Hepatic stellate cell (primary cell): ENCODE data around the gene SUSD6.
"Not testable (repeated sequence)": the region's sequence is repeated elsewhere in the genome, so short reads cannot be mapped to it uniquely, and the experiment has no call there.

Experiments
- DNase-seq: peaks from one replicate; pipeline ENCODE4 v3.0.0; 2011; ENCODE audit warnings: low spot score

Gene SUSD6

DNA sequence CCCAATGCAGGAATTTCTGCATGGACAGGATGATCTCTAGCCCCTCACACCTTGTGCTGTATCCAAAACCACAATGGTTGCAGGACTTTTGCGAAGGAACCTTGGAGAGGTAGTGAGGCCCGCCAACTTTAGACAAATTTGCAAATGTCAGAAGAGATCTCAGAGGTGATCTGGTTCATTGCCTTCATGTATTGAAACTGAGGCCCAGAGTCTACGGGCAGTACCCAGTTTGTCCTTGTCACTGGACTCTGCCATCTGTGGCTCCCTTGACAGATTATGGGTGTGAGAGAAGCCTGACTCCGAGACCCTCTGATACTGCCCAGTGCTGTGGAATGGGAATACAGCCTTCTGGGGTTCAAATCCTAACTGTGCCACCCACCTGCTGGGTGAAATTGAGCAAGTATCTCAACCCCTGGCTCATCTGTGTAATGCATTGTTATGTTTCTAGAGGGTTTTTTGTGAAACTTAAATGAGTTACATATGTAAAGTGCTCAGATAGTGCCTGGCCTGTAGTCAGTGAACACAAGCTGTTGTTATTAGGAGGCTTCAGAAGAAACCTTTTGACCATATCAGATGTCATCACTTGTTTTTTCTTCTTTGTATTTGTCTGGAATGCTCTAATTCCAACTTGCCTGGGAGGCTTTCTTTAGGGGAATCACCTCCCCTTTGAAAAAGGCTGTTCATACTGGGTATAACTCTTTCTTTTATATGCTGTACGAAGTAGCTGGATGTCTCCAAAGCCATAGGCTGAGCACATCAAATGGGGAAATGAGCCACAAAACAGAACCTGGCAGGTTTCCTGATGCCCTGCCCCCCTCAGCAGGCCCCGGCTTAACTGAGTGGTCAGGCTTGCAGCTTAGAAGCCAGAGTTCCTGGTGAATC is 84.2 kb downstream of the SUSD6 start:
- no peak for DNase-seq

DNA sequence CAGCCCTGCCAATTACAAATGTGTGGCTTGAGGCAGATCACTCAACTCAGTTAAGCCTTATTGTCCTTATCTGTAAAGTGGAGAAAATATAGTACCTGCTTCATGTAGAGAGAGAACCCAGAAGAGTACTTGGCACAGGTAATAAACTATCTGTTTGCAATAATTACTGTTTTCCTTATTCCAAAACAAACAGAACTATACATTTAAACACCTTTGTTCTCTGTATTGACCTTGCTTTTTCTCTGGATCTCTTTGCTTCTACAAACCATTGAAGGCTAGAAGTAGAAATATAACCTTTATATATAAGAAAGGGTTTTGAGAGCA is 84.8 kb downstream of the SUSD6 start:
- no peak for DNase-seq

DNA sequence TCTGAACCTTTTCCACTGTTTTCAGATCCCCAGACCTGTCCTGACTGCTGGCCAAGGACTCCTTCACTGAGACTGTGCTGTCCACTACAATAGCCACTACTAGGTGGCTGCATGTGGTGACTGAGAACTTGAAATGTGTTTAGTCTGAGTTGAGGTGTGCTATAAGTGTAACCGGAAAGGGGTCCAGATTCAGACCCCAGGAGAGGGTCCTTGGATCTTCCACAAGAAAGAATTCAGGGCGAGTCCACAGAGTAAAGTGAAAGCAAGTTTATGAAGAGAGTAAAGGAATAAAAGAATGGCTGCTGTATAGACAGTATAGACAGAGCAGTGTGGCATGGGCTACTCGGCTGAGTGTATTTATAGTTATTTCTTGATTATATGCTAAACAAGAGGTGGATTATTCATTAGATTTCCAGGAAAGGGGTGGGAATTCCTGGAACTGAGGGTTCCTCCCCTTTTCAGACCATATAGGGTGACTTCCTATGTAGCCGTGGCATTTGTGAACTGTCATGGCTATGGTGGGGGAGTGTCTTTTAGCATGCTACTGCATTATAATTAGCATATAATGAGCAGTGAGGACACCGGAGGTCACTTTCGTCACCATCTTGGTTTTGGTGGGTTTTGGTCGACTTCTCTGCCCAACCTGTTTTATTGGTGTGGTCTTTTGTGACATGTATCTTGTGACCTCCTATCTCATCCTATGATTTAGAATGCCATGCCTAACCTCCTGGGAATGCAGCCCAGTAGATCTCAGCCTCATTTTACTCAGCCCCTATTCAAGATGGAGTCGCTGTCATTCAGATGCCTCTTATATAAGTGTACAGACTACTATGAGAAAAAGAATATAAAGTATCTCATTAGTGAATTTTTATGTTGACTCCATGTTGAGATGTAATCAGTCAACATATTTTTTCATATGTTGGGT is 85.5 kb downstream of the SUSD6 start:
- no peak for DNase-seq

DNA sequence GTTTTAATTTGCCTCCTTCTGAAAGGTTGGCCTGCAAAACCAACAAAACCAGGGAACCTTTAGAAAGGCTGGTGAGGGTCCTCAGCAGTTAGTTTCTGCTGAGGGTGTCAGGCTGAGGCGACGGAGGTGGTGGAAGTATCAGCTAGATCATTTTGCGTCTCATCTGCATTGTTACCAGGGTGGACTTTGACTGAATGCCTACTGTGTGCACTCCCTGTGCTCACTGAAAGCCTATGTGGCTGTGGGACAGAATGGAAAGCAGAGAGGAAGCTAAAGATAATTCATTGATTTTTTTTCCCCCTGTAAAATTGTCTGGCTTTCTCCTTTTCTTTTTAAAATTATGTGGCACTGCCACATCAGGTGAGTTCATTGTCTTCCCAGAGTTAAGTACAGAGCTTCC is 87.2 kb downstream of the SUSD6 start:
- DNase-seq: no peak

DNA sequence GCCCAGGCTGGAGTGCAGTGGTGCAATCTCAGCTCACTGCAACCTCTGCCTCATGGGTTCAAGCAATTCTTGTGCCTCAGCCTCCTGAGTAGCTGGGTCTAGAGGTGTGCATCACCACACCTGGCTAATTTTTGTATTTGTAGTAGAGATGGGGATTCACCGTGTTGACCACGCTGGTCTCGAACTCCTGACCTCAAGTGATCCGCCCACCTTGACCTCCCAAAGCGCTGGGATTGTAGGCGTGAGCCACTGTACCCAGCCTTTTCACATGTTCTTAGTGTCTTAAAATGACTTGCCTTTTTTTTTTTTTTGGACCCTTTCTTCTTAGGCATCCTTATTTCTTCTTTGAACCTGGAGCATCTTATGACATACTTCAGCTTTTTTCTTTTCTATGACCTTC is 87.8 kb downstream of the SUSD6 start:
- DNase-seq: not testable (repeated sequence)

DNA sequence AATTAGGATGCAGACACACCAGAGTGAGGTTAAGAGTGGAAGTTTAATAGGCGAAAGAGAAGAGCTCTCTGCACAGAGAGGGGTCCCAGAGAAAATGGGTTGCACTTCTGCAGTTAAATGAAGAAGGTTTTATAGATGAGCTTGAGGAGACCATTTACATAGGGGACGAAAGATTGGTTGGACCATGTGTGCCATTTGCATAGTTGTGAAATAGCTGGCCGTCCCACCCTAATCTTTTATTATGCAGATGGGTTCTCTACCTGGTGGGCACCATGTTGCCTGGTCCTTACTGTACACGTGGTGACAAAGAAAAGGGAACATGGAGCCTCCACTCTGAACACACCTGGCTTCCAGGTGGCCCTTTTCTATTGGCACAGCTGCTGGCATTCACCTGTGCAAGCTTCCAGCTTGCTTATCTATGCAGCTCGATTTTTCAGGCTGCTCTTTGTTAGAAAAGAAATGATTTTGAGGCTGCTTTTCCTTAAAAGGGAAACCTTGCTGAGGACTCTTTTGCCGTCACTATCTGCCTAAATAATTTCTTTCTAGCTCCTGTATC is 88.4 kb downstream of the SUSD6 start:
- DNase-seq: no peak

DNA sequence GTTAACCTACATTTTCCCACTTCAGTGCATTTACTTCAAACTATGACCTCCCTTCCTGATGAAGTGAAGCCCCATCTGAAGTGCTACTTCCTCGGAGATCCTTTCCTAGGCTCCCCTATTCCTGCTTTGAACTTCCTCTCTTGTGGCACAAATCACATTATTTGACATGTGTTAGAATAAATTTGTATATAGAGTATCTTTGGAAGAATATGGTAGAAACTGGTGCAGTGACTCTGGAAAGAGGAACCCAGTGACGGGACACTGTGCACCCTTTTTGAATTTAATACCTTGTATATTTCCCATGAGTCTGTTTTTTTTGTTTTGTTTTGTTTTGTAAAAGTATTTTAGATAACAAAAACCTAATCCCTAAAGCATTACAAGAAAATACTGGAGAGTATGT is 89.2 kb downstream of the SUSD6 start:
- DNase-seq: no peak

DNA sequence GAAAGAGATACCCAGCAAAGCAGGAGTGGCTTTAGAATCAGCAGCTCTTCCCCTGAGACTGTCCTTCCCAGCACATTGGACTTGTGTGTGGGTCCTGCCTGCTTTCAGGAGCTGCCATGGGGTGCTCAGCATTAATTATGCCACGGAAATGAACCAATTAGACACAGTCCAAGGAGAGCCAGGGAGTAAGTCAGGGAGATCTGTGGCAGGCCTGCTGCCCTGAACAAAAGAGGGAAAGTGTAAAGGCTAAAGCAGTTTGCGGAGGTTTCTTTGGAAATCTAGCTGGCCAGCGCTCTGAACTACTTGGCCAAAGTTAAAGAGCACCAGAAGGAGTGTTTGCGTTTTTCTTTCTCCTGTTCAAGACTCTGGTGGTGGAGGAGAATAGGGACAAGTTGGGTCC is 89.9 kb downstream of the SUSD6 start:
- no peak for DNase-seq

DNA sequence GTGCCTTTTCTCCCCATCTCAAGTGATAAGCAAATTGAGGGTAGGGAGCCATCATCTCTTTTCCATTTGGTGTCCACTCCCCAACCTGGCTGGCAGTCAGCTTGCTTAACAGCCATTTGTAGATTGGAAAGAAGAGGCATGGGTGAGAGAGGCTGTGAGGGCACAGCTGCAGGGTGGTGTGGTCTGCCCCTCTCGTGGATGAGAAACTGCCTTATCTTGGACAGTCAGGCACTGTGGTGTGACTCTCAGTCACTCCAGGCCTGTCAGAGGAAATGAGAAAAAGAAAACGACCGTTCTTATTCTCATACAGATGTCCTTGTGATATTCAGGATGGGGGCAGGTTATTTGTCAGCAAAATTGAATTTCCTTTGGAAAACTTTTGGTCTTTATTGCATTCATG is 90.5 kb downstream of the SUSD6 start:
- no peak for DNase-seq

DNA sequence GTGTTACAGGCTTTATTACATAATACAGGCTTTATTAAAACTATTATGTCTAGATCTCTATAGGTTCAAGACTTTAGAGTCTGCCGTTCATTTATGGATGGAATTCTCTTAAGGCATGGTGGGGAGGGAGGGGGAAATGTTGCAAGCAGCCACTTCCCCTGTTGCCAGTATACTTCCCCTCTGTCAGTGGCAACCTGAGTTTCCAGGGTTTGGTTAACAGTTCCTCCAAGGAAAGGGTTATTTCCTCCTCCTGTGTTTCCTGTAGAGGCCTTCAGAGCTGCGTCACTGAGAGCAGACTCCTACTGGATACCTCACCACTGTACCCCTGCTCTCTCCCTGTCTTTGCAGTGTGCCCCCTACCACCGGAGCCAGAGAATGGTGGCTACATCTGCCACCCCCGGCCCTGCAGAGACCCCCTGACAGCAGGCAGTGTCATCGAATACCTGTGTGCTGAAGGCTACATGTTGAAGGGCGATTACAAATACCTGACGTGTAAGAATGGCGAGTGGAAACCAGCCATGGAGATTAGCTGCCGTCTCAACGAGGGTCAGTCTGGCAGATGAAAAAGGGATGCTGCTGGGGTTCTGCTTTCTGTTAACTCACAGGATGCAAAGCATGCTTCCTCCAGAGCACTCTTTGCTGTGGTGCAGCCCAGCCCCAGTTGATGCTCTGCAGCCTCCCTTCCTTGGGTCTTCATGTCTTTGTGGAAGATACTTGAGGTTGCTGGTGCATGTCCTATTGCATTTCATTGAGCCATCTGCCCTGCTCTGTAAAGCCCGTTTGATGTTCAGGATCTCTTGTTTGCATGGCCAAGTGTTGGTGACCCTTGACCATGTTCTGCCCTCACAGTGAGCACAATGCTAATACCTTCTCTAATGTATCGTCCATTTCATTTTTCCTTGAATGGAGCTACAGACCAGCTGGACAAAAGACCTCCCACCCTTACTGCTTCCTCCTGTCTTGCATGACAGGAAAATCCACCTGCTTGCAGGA is 91.9 kb downstream of the SUSD6 start:
- DNase-seq: no peak

DNA sequence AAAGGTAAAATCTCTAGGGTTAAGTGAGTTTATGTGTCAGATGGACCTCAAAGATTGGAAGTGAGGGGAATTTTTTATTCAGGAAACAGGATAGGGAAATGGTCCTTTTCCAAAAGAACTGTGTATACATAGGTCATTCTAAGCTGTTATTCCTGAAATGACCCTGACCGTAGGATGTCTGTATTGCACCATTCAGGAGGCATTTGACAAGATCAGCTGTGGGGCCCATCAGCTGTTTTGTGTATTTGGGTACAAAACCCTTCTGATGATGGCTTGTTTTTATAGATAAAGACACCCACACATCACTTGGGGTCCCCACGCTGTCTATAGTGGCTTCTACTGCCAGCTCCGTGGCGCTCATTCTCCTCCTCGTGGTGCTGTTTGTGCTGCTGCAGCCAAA is 92.9 kb downstream of the SUSD6 start:
- DNase-seq: no peak

DNA sequence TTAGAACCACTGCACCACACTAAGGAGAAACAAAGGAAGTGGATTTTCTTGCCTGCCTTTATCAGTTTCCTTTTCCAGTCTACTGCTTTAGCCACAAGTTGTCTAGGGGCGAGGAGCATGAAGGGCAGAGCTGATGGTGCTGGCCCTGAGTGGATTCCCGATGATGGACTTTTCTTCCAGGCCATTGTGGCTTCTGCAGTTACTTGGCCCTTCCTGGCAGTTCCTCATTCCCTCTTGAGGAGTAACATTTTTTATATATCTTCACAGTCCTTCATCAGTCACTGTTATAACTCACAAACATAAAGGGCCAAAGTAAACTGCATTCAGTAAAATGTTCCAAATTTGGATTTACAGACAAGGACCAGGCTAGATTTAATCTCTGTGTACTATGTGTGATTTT is 94.3 kb downstream of the SUSD6 start:
- no peak for DNase-seq

DNA sequence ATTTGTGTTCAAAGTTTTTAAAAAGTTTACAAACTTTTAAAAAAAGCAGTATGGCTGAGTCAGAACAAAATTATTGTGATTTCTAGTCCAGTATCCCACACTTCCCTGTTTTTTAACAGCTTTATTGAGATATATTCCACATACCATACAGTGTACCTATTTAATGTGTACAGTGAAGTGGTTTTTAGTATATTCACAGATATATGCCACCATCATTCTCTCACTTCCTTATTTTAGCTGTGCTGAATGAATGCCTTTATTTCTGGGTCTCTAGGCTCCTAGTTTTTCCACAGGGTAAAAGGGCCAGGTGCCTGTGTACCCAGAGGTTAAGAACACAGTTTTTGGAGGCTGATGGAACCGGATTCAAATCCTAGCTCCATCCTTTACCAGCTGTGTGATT is 96.7 kb downstream of the SUSD6 start:
- no peak for DNase-seq

DNA sequence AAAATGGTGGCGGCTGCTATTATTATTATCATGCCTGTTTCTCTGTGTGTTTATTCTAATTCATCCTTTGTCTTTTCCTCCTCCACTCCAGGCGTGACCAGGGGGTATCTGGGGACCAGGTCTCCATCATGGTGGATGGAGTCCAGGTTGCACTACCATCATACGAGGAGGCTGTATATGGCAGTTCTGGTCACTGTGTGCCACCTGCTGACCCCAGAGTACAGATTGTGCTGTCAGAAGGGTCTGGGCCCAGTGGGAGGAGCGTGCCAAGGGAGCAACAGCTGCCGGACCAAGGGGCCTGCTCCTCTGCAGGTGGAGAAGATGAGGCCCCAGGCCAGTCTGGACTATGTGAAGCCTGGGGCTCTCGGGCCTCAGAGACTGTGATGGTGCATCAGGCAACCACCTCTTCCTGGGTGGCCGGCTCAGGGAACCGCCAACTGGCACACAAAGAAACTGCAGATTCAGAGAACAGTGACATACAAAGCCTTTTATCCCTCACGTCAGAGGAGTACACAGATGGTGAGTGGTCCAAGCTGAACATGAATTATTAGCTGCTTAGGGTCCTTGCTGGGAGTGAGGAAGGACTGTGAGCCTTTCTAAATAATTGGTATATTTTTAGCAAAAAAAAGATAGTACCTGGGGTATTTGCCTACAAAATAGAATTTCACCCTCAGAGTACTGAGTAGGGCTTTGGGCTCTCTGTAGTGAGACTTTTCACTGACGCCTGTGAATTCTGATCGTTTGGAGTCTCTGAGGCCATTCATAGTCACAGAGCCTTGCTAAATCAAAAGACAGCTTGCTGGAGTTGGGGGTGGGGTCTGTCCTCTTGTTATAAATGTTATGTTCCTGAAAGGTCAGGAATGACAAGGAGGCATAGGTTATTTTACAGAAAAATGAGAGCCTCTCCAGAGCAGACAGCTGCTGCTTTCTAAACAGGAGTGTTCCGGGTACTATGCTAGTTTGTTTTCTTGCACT is 97.5 kb downstream of the SUSD6 start:
- DNase-seq: no peak

DNA sequence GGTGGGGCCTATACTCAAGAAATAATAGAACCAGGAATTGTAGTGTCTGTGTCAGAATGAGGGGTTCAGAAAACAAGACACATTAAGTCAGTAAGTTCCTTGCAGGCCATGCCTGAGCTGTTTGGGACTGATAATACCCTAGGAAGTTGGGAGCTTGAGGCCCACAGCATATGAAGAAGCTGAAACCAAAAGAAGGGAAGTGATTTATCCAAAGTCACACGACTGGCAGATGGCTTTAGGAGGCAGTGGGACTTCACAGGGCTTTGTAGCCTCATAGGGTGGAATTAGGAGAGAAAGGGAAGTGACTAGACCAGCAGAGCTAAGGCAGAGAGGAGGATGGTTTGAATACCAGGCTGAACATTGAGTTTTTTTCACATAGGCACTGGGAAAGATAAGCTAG is 99.0 kb downstream of the SUSD6 start:
- no peak for DNase-seq

DNA sequence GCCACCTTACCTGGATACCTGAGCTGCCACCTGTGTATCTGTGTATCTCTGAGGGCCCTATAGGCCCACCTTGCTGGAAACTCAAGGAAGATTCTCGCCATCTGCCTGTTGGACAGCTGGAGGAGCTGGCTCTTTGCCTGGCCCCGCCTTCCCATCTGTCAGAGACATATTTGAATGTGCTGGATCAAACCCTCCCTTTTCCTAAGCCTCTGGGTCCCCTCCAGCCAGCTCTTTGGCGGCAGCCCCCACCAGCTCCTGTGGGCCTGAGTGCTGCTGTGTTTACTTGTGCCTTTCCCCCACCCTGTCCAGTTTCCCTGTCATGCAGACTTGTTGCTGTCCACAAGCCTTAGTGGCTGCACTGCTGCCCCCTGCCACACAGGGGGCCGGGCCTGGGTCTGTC is 99.7 kb downstream of the SUSD6 start:
- DNase-seq: no peak

DNA sequence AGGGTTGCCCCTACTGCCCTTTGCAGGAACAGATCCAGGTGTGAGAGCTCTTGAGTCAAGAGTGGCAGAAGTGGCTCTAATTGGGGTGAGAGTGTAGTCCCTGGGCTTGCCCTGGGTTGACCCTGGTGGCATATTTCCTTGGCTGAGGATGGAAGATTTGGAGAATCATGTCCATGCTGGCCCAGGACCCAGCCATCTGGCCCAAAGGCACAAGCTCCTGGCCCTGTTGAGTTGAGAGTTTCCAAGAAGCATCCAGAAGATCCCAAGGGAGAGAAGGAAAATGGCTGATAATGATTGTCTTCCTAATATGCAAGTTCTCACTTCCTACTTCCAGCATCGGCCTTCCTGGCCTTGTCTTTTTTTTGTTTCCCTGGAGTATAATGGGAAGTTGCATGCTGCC is 100.1 kb downstream of the SUSD6 start:
- DNase-seq: no peak

DNA sequence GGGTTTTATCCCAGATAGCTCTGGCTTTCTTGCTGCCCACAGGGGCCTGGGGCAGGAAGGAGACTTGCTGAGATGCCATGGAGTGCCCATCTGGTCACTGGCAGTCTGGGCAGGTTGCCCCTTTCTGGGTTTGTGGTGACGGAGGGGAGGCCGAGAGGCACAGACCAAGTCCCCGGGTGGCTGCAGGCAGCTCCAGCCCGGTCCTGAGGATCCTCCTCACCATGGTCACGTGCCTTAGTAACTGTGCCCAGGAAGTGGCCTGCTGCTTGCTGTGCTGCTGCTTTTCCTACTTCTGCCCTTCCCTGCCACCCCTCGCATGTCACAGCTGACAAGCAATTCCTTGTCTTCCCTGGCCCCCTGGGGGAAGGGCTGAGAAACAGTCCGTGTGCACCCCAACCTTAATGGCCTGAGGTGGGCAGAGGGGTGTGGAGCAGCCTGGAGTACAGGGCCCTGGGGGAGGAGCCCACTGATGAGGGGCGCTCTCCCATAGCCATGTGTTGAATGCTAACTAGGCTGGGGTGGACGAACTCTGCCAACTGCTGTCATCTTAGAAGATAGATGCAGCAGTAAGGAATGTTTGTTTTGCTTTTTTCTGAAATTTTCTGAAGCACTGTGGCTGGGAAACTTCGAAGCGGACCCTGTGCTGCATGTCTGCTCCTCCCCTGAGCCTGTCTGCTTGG is 100.6 kb downstream of the SUSD6 start:
- DNase-seq: no peak

DNA sequence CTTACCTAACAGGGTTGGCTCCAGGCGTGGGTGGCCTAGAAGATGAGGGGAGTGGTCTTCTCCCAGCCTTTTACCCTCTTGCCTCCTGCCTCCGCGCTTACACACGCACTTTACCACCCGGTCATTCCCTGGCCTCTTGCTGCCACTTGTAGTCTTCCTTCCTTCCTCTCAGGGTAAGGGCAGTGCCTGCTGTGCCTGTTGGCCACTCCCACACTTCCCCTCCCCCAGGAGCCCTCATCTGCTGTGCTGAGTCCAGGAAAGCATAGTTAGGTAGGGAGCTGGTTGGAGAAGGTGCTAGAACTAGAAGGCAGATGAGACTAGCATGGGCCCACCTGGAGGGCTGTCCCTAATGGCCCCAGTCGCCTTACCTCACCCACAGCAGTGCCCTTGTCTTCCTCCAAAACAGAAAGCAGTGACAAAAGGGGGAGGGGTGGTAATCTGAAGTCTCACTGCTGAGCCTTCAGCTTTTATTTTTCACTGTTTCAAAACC is 101.2 kb downstream of the SUSD6 start:
- no peak for DNase-seq
